Activated CD4-positive, alpha-beta T cell treated with anti-CD3 and anti-CD28 coated beads, Interleukin-2, amount 10 ng/mL, durations not matched to agents 7 days and 5 days (primary cell): ENCODE data around the gene RPL27. TPM values are rescaled to one million over a fixed set of nuclear protein-coding genes. Genes with fewer than 3 reads are reported as not detected.

ENCODE experiments used
- CTCF ChIA-PET: fragments of 350-600 bp; sonication (Branson Sonifier 250); formaldehyde crosslinking; loops from one replicate; lab custom pipeline; 2021; ENCODE audit warnings: antibody characterized with exemption; lab: Charles Lee
- POLR2A ChIA-PET: fragments of 350-600 bp; sonication (Branson Sonifier 250); formaldehyde crosslinking; loops from one replicate; lab custom pipeline; 2021; ENCODE audit warnings: antibody characterized with exemption; lab: Charles Lee
- DNase-seq: peaks from one replicate; pipeline ENCODE4 v3.0.0-alpha.2; 2020
- H3K27ac Mint-ChIP-seq: one replicate; pipeline ENCODE4 v1.8.0; 2021; ENCODE audit warnings: mild to moderate bottlenecking, moderate library complexity, mixed read lengths
- H3K27me3 Mint-ChIP-seq: one replicate; pipeline ENCODE4 v1.8.0; 2021; ENCODE audit warnings: mixed read lengths
- H3K36me3 Mint-ChIP-seq: one replicate; pipeline ENCODE4 v1.8.0; 2021; ENCODE audit warnings: low read depth, mixed read lengths
- H3K4me1 Mint-ChIP-seq: one replicate; pipeline ENCODE4 v1.8.0; 2021; ENCODE audit warnings: mixed read lengths
- H3K4me3 Mint-ChIP-seq: one replicate; pipeline ENCODE4 v1.8.0; 2021; ENCODE audit warnings: mild to moderate bottlenecking, moderate library complexity, mixed read lengths
- H3K9me3 Mint-ChIP-seq: one replicate; pipeline ENCODE4 v1.8.0; 2021; ENCODE audit warnings: mixed read lengths
- total RNA-seq, 2 experiments: library from RNA; stranded (reverse); gene quantifications; one replicate each; pipeline ENCODE4 v1.2.3, GENCODE V29; 2021

RPL27 gene
- total RNA-seq, 2 experiments from 2014 or later, result 1,014 to 1,124 TPM

- peaks cover 38% of the 10 kb centered on the region for H3K4me1 Mint-ChIP-seq
- H3K27ac Mint-ChIP-seq, result peak overlapping the region; percentile 20
- H3K4me3 Mint-ChIP-seq, result no peak overlapping the region
- ChIA-PET CTCF (interaction anchor here (0.6 to 1.7 kb wide), 3 partner anchors 11 to 487 kb away, joined by 3 to 9 read pairs (median 3); partner anchors contain the start of gene IFI35), POLR2A (no interaction called here)
- peaks cover 6% of the 10 kb centered on the region for H3K36me3 Mint-ChIP-seq
- no peaks in the 10 kb centered on the region for H3K9me3 Mint-ChIP-seq
- peak; percentile 68 for DNase-seq
- peaks cover 4% of the 10 kb centered on the region for H3K27me3 Mint-ChIP-seq
Observed at GRCh38 chr17:43018008-43018853, 20.0 kb downstream of the RPL27 start.

DNA sequence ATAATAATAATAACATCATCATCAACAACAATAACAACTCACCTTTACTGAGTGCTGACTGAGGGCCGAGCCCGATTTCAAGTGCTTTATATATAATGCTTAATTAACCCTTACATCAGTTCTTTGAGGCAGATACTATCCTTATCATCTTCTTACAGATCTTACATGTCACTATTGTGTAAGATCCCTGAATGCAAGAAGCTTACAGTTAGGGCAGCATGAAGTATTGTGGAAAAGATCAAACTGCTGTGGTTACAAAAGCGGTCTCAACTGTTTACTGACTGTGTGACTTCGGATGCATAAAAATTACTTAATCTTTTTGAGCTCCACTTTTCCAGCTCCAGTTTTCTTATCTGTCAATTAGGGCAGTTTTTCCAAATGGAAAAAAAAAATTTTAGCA is 20.7 kb downstream of the RPL27 start:
- Mint-ChIP-seq H3K4me3 (no peak overlapping the region), H3K4me1 (peaks cover 38% of the 10 kb centered on the region), H3K27me3 (peaks cover 4% of the 10 kb centered on the region), H3K9me3 (no peaks in the 10 kb centered on the region), H3K27ac (no peak overlapping the region), H3K36me3 (no peaks in the 10 kb centered on the region)
- POLR2A ChIA-PET, result no interaction called here
- no peak for DNase-seq
- CTCF ChIA-PET, result no interaction called here

DNA sequence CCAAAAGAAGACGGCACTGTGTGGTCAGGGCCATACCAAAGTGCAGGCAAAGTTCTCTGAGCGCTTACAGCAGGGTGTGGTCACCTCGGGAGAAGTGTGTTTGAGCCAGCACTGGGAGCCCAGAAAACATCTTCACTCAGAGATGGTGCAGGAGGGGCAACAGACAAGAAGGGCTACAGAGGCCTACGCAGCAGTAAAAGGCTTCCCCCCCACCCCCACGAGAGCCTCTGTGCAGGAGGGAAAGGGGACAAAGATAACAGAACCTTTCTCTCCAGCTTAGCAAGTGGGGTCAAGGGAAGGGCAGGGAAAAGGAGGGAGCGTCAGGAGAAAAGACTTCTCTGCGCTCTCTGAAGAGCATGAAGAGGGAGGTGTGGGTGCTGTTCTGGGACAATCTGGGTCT is 21.2 kb downstream of the RPL27 start:
- H3K4me3 Mint-ChIP-seq, result no peak overlapping the region
- peaks cover 40% of the 10 kb centered on the region for H3K4me1 Mint-ChIP-seq
- H3K36me3 Mint-ChIP-seq, result peaks cover 2% of the 10 kb centered on the region
- peak overlapping the region; percentile 15 for H3K27ac Mint-ChIP-seq
- peaks cover 6% of the 10 kb centered on the region for H3K27me3 Mint-ChIP-seq
- DNase-seq, result no peak
- CTCF ChIA-PET, result no interaction called here
- POLR2A ChIA-PET, result no interaction called here
- H3K9me3 Mint-ChIP-seq, result no peaks in the 10 kb centered on the region

DNA sequence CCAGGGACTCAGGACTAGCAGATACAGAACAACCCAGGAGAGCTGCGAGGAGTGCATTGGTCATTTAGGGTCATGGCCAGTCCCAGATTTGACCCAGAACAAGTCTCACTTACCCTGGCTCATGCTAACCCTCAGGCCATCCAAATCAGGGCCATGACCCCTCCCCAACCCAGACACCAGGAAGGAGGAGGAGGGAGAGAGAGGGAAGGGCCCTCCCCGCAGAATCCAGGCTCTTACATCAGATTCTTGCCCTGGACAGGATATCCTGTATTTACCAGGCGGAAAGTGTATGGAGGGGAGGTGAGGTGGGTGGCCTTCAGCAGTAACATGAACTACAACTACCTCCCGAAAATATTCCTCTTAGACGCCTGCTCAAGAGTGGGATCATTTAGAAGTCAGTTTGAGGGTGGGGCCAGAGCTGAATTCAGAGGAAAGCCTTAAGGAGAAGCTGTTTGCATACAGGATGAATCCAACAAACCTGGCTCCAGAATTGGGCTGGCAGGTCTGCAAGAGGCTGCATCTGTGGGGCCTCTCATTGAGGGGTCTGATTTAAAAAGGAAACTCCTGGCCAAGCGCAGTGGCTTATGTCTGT is 21.9 kb downstream of the RPL27 start:
- H3K27ac Mint-ChIP-seq, result no peak overlapping the region
- CTCF ChIA-PET, result interaction anchor here (1.5 kb wide), 1 partner anchor 11 kb away, joined by 5 read pairs; no protein-coding TSS in a partner anchor

GRCh38 chr17:43020789-43021740 is 22.8 kb downstream of the RPL27 start:
- Mint-ChIP-seq H3K27ac (peak overlapping the region; percentile 31), H3K4me1 (peaks cover 42% of the 10 kb centered on the region)

More for the DNA sequence above, 21.9 kb downstream of the RPL27 start:
- peaks cover 3% of the 10 kb centered on the region for H3K36me3 Mint-ChIP-seq
- H3K9me3 Mint-ChIP-seq, result no peaks in the 10 kb centered on the region
- H3K4me3 Mint-ChIP-seq, result peak overlapping the region; percentile 66
- H3K4me1 Mint-ChIP-seq, result peaks cover 40% of the 10 kb centered on the region
- DNase-seq, result no peak
- peaks cover 10% of the 10 kb centered on the region for H3K27me3 Mint-ChIP-seq
- POLR2A ChIA-PET, result no interaction called here

DNA sequence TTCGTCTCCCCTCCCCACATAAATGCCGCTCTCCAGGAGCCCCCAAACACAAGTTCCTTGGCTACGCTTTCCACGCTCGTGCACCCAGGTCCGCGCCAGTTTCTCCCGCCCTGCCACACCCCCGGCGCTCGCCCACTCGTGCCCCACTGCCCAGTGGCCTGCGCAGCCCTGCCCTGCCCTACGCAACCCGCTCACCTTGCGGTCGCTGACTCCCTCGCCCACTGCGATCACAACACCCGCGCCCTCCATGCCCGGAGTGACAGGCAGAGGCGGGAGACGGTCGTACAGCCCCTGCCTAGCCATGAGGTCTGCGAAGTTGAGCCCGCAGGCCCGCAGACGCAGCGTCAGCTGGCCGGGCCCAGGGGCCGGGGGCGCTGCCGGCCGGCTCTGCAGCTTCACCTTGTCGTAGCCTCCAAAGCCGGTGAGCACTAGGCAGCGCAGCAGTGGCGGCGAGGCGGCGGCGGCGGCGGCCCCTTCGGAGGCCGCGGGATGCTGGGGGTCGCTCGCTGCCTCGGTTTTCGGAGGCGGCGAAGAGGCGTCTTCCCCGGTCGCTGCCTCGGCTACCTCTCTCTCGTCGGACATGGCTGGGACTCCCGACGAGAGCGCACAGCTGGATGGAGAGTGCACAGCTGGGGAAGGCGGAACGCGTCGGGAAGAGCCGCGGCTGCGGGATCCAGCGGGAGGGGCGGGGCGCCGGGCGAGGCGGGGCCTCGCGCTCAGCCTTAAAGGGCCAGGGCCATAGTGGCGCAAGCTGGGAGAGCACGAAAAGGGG is 23.7 kb downstream of the RPL27 start, which contains the start of gene VAT1:
TSS of gene VAT1 (minus strand) at position 645 of the 772 bp plus-strand sequence. CDS start at position 582, 63 bp downstream.
- peaks cover 19% of the 10 kb centered on the region for H3K27me3 Mint-ChIP-seq
- CTCF ChIA-PET, result interaction anchor here (0.5 to 1.5 kb wide), 4 partner anchors 8 to 286 kb away, joined by 3 to 5 read pairs (median 3); no protein-coding TSS in a partner anchor
- no peaks in the 10 kb centered on the region for H3K9me3 Mint-ChIP-seq
- peaks cover 42% of the 10 kb centered on the region for H3K4me1 Mint-ChIP-seq
- DNase-seq, result peak; percentile 59
- POLR2A ChIA-PET, result interaction anchor here (1.0 kb wide), 1 partner anchor 9 kb away, joined by 6 read pairs; no protein-coding TSS in a partner anchor
- peak within 1 kb of the TSS; percentile 79 for H3K4me3 Mint-ChIP-seq
- H3K27ac Mint-ChIP-seq, result peak within 1 kb of the TSS; percentile 31
- peaks cover 3% of the 10 kb centered on the region for H3K36me3 Mint-ChIP-seq

More at GRCh38 chr17:43020789-43021740, 22.8 kb downstream of the RPL27 start:
- Mint-ChIP-seq H3K36me3 (peaks cover 3% of the 10 kb centered on the region), H3K9me3 (no peaks in the 10 kb centered on the region), H3K27me3 (peaks cover 15% of the 10 kb centered on the region), H3K4me3 (peak overlapping the region; percentile 79)
- ChIA-PET POLR2A (no interaction called here), CTCF (interaction anchor here (0.5 to 1.5 kb wide), 3 partner anchors 10 to 287 kb away, joined by 3 to 5 read pairs (median 3); no protein-coding TSS in a partner anchor)
- DNase-seq, result no peak

DNA sequence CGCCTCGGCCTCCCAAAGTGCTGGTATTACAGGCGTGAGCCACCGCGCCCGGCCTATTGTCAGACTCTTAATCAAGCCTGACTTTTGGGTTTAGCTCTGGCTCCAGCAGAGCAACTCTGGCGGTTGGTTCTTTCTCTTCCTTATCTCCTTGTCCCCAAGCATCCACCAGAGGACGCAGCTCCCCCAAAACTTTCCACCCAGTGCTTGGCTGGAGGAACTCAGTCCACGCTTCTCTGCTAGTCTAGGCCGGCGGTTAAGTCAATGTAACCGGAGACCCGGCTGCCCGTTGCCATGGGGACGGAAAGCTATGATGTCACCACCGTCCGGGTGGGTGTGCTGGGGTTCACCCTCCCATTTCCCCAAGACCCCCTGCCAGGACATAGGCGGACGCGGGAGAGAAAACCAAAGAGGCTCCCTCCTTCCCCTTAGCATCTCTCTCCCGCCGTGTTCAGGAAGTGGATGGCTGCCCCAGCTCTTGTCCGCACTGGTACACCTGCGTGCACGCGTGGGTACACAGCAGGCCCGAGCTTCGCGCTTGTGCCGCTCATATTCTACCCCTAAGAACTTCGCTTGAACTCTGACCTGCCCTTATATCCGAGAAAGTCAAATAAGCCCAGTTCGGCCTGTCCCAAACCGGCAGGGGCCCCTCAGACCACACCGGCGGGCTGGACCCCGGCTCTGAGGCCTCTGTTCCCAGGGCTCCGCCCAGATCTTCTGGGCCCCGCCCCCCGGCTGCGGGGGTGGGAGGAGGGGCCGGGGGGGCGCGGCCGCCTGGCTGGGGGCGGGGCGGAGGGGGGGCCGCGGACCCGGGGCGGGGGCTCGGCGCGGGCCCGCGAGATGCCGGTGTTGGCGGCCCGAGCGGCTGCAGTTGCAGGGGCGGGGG is 26.4 kb downstream of the RPL27 start, which contains the start of gene RND2:
TSS of gene RND2 (plus strand) at position 825 of the 883 bp plus-strand sequence. CDS start 117 bp downstream, outside the sequence.
- H3K27ac Mint-ChIP-seq, result peak within 1 kb of the TSS; percentile 57
- no peaks in the 10 kb centered on the region for H3K9me3 Mint-ChIP-seq
- peaks cover 3% of the 10 kb centered on the region for H3K36me3 Mint-ChIP-seq
- peaks cover 23% of the 10 kb centered on the region for H3K4me1 Mint-ChIP-seq
- ChIA-PET POLR2A (interaction anchor here (0.8 kb wide), 1 partner anchor 27 kb away, joined by 3 read pairs; the partner anchor contains the start of gene RPL27), CTCF (interaction anchor here (0.5 to 1.5 kb wide), 6 partner anchors 12 to 1059 kb away, joined by 3 to 6 read pairs (median 4); partner anchors contain the start of genes IFI35 and RPL27)
- peak; percentile 81 for DNase-seq
- peak within 1 kb of the TSS; percentile 78 for H3K4me3 Mint-ChIP-seq
- H3K27me3 Mint-ChIP-seq, result peaks cover 21% of the 10 kb centered on the region

- H3K36me3 Mint-ChIP-seq, result peaks cover 3% of the 10 kb centered on the region
- POLR2A ChIA-PET, result no interaction called here
- no peak overlapping the region for H3K27ac Mint-ChIP-seq
- peaks cover 19% of the 10 kb centered on the region for H3K4me1 Mint-ChIP-seq
- peak overlapping the region; percentile 45 for H3K4me3 Mint-ChIP-seq
- no peaks in the 10 kb centered on the region for H3K9me3 Mint-ChIP-seq
- peaks cover 21% of the 10 kb centered on the region for H3K27me3 Mint-ChIP-seq
- CTCF ChIA-PET, result interaction anchor here (1.5 kb wide), 1 partner anchor 19 kb away, joined by 6 read pairs; the partner anchor contains the start of gene IFI35
- DNase-seq, result no peak
Observed at GRCh38 chr17:43025290-43025657, 27.1 kb downstream of the RPL27 start.

- Mint-ChIP-seq H3K27ac (no peak overlapping the region), H3K36me3 (peaks cover 3% of the 10 kb centered on the region), H3K4me3 (no peak overlapping the region), H3K27me3 (peaks cover 21% of the 10 kb centered on the region), H3K4me1 (peaks cover 17% of the 10 kb centered on the region), H3K9me3 (no peaks in the 10 kb centered on the region)
- ChIA-PET CTCF (interaction anchor here (0.6 kb wide), 1 partner anchor 189 kb away, joined by 3 read pairs; no protein-coding TSS in a partner anchor), POLR2A (no interaction called here)
- DNase-seq, result no peak
Observed at GRCh38 chr17:43025766-43026537, 27.7 kb downstream of the RPL27 start.

- H3K27ac Mint-ChIP-seq, result no peak overlapping the region
- DNase-seq, result no peak
- H3K9me3 Mint-ChIP-seq, result no peaks in the 10 kb centered on the region
- ChIA-PET CTCF (interaction anchor here (0.6 kb wide), 1 partner anchor 188 kb away, joined by 3 read pairs; no protein-coding TSS in a partner anchor), POLR2A (no interaction called here)
- no peak overlapping the region for H3K4me3 Mint-ChIP-seq
- H3K4me1 Mint-ChIP-seq, result peaks cover 12% of the 10 kb centered on the region
- H3K27me3 Mint-ChIP-seq, result peaks cover 17% of the 10 kb centered on the region
- peaks cover 3% of the 10 kb centered on the region for H3K36me3 Mint-ChIP-seq
Observed at GRCh38 chr17:43026595-43026994, 28.4 kb downstream of the RPL27 start.
